GM19023 (cell line): ENCODE data around the gene CNTNAP4.

Source experiments
- ATAC-seq: cut with Tn5 transposase; IDR thresholded peaks from one replicate; pipeline ENCODE4 v1.9.1; 2021; ENCODE audit warnings: mild to moderate bottlenecking, moderate library complexity; ENCODE audit not compliant: unreplicated experiment

Gene CNTNAP4

DNA sequence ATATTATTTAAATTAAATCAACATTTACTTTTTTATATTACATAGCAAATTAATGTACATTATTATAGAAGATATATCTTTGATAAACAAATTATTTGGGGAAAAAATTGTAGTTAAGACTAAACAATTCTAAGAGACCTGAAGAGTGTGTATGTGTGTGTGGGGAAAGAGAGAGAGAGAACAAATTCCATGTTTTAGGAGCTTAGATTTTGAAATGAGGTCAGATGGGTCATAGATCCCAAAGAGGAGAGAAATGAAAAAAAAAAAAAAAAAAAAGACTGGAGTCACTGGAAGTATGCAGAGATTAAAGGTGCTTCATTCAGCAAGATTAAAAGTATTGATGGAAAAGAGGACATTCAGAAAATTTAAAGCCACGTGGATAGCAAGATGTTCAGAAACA is 206.8 kb downstream of the CNTNAP4 start:
- ATAC-seq = no peak

DNA sequence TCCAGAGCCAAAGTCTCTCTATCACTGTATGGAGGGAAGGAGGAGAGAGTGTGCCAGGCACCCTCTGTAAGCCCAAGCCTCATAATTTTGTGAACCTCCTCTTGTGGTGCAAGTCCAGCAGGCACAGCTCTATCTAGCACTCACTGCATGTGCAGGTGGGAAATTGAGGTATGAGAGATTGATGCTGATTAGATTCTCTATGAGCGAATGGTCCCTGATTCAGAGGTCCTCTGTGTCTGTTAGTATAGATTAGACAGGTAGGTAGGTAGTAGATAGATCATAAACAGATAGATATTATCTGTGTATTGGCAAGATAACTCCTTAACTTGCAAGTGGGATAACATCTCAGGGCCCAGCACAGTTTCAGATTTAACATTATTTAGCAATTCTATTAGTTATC is 209.5 kb downstream of the CNTNAP4 start:
- ATAC-seq = no peak

DNA sequence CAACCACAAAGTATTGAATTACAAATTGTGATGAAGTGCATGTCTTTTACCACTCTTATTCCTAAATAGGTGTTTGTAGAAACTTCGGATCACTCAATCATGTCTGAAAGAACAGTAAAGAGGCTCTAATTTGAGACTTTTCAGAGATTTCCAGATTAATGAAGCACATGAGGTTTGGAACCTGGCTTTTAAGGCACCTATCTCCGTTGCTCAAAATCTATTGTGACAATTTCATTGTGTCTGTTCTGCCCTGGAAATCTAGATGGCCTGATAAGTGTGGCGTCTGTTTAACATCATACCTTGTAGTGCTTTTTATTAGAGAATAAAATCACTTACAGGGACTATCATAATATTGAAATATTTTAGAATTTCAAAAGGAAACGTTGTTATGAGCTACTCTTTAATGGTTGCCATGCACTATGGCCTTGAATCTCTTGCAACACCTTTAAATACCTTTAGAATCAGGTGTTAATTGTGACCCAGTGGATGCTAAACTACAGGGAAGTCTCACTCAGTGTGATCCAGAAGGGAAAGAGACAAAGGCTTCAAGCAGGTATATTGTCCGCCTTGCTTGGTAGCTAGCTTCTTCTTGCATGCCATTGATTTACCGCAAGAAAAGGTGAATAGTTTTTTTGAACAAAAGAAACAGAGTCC is 210.3 kb downstream of the CNTNAP4 start:
- no peak for ATAC-seq

DNA sequence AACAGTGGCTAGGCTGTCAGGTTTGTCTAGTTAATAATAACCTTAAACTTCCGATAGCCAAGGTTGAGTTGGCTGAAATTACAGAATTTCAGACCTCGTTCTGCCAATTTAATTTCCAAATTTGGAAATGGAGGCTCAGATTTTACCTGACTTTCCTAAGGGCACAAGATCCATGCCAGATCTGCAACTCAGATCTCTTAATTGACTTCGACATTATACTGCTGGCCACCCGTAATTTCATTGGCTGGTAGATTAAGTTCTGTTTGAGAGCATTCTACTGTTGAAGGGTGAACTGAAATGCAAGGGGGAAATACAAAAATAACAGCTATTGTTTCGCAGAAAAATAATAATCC is 210.8 kb downstream of the CNTNAP4 start:
- no peak for ATAC-seq

DNA sequence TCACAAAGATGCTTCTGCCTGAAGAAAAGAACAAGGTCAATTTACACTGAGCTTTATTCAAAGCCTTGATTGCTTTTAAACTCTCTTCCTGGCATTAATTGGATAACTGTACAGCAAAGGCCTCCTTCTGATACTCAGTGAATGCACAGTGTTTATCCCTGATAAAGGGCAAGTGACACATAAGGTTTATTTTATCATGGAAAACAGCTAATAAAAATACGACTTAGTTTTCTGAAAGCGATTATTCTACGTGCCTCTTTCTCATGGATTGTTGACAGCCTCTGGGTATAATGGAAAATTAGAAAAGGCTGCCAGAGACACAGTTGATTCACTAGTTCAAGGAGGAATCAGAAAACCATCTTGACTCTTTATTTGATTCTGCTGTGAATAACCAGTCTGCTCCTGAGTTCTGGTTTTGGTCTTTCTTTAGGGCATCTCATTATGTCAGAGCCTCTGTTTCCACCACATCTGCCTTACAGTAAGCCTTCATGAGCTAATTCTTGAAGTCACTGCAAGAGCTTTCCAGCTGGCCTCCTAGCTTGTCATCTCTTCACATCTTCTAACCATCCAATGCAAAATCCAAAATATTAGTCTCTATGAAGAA is 212.9 kb downstream of the CNTNAP4 start:
- no peak for ATAC-seq

DNA sequence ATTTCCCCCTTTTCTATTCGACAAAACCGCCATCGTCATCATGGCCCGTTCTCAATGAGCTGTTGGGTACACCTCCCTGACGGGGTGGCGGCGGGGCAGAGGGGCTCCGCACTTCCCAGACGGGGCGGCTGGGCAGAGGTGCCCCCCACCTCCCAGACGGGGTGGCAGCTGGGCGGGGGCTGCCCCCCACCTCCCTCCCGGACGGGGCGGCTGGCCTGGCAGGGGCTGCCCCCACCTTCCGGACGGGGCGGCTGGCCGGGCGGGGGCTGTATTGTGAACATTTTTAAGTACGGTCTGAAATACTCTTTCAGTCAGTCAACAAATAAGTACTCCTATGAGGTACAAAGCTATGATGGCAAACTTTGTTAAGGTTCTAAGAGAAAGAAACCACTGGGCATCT is 222.8 kb downstream of the CNTNAP4 start:
- no peak for ATAC-seq

DNA sequence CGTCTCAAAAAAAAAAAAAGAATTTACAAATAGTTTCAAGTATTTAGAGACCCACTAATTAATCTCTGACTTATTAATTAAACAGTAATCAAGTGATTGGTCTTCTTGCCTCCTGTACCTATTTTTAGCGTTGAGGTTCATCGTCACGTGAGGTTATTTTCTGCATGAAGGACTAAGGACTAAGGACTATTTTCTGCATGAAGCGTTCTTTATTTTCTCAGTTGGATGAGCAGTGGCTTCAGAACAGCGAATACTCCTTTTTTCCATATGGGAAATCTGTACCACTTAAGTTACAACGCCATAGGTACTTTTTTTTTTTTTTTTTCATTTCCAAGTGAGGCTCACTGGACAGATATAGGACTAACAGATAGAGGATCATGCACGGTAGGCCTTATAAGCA is 224.9 kb downstream of the CNTNAP4 start:
- no peak for ATAC-seq

DNA sequence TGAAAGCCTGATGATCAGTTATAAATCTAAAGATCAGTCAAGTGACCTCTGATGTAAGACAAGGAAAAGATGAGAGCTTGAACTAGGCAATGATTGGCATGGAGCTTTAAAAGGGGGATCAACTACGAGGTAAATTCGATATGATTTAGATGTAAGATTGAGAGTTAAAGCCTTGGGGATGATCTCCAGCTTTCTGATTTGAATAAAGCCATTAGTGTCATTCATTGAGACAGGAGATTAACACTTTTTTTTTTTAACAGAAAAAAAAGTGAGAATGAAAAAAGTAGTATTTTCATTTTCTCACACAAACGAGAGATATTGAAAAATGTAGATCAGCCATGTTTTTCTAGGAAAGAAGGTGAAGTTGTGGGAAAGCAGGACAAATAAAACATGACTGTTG is 225.4 kb downstream of the CNTNAP4 start:
- no peak for ATAC-seq

DNA sequence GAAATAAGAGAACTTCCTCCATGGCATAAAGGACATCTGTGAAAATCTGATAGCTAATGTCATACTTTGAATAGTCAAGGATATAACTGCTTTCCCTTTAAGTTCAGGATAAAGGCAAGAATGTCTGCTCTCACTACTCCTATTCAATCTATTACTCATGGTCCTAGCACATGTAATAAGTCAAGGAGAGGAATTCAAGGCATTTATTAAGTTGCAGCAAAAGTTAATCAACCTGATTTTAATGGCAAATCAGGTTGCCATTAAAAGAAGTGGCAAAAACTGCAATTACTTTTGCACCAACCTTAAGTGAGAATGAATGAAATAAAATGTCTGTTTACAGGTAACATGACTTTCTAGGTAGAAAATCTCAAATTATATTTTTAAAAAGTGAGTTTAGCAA is 225.9 kb downstream of the CNTNAP4 start:
- ATAC-seq = no peak

DNA sequence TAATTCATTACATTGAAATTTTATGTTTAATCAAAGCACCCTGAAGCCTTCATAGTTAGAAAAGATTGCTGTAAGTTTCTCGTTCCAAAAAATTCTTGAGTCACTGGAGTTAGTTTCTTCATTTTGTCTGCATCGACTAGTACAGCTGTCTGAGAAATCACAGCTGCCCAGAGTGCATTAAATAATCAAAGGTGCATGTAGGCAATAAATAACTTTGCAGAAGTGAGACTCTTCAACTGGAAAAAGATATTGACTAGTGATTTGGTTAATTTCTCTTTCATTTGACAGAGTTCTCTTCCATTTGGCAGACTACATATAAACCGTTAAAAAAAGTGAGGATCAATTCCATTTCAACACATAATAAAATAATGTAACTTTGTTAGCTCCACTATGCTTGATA is 234.0 kb downstream of the CNTNAP4 start:
- no peak for ATAC-seq

DNA sequence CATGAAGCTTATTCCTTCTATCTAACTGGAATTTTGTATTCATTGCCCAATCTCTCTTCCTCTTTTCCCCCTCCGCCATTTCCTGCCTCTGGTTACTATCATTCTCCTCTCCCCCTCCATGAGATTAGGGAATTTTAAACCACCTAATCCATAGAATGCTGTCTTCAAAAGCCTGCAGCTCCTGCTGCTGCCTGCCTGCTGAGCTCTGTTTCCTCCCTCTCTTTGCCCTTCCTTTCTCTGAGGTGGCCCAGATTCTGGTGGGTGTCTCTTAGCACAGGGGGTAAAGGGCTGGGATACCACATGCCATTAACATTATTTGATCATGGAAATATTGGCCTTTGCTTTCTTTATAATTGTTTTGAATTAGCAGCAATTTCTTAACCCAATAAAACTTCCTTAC is 241.6 kb downstream of the CNTNAP4 start:
- ATAC-seq = no peak

DNA sequence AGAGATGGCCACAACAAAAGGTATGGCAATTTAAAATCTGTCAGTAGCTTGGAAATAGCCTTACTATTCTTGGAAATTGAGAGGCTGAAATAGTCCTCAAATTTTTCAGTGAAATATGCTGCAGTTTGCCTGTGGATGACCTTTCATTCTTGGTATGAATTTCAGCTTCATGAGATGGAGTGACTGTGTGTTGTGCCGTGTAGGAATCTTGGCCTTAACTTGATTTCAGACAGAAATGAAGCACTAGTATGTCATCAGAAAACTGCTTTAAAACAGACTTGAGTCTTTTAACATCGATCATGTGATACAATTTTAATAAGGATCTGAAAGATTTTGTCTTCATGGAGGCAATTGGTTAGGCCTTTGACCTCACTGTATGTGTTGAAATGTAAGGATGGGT is 247.2 kb downstream of the CNTNAP4 start:
- no peak for ATAC-seq

DNA sequence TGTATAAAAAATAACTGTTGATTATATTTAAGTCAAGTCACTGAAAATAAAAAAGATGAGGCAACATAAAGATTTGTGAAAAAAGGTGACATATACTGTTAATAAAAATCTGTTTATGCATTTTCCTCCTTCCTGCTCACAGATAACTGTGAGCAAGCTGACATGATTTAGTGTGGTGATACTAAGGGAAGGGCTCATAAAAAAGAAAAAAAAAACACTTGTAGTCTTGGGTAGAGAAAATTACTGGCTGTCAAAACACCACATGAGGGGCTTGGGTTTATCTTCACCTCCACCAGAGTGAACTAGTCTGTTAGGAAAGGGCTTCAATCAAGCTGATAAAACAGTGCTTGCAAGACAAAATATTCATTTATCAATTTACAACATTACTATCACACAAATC is 247.6 kb downstream of the CNTNAP4 start:
- ATAC-seq = no peak

DNA sequence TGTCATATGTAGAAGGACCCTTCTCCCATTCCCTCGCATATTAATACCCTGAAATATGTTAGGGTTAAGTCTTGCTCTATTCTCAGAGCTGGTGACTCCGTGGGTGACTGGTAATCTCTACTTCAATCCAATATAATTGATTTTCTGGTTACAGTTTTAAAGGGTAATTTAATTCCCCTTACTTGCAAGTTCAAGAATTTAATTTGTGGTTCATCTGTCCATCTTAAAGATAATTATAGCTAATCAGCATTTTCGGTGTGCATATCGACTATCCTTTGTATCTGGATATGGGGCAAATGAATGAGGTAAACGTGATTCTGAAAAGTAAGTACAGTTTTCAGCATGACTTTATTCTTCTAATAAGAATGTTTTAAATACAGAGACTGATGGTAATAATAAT is 250.0 kb downstream of the CNTNAP4 start:
- ATAC-seq = no peak

DNA sequence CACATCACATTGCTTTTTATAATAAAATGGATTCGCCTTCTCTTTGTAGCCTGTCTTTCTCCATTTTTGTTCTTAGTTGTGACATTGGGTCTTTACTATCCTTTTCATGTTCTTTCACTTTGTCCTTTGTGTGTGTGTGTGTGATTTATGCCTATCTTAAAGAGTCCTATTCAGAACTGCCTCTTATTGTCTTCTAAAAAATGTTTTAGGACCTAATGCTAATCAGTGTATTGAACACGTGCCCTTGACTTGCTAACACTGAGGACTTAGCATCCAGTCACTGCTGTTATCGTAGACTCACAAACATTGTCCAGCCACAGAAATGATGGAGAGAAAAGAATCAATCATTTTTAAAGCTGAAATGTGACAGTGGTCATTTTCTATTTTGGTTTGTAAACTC is 251.9 kb downstream of the CNTNAP4 start:
- ATAC-seq = no peak

DNA sequence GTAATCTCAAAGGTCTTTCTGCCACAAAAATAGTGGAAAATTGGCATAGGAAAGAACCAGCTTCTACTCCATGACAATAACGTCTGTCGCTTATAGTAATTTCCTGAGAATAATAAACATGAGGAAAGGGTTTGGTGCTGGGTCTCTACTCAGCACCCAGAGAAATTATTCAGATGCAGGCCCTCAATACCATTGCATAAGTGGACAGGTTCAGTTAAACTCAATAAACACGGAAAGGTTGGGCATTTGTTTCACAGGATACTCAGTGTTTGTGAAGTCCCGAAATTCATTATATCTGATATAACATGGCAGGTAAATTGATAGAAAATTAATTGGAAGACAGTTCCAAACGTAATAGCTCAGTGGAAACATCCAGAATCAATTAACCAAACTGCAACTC is 254.0 kb downstream of the CNTNAP4 start:
- ATAC-seq = no peak

DNA sequence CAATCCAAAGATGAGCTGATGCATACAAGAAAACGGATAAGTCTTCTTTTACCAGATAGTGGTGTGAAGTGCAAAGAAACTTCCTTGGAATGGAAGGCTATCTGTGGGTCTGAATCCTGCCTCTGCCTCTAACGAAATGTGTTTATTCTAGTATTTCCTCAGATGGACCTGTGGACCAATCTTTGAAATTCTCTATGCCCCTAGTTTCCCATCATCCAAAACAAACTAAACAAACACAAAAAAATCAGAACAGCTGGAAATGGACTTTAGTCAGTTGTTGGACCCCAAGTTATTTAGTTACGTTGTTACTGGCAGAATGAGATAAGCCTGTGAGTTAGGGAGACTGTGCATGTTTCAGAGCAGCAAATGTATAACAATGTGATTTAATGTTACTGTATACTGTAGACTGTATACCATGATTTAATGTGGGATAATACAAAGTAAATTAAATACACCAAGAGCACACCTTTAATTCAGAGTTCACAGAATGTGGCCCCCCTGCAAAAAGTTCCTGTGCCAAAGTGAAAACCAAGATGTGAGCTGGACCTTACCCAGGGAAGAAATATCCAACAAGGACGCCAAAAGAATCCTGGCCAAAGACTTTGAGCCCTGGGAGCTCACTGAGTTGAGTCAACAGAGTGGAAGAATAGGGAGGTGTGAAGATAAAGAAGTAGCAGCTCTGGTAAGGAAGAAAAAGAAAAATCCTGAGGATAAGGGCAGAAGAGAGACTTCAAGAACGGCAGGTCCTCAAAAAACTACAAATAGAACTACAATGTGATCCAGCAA is 255.2 kb downstream of the CNTNAP4 start:
- no peak for ATAC-seq

DNA sequence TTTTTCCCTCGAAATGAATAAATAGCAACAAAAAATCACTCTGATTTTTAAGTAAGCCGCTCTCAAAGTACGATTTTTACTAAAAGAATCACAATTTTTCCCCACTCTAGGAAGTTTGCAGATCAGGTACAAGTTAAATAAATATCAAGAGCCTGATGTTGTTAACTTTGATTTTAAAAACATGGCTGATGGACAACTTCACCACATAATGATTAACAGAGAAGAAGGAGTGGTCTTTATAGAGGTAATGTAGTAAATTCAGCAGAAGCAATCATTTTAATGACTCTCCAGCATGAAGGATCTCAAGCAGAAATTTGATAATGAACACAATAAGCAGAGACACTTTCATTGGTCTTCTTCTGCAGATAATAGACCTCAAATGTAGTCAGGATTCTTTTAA is 262.4 kb downstream of the CNTNAP4 start:
- no peak for ATAC-seq

DNA sequence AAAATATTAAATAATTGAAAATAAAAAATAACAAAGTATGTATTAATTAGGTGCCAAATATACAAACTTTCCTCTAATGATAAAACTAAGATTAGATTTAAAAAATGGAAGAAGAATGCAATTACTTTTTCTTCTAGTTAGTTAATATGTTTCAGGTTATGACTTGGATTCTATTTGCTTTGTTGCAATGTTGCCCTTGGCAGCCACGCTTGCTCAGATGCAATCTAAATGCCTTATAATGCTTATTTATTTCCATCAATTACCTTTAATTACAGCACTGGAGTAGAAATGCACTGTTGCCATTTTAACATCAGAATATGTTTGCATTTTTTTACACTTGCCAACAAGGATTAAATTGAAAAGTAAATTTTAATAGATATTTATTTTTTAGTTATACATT is 263.9 kb downstream of the CNTNAP4 start:
- no peak for ATAC-seq

DNA sequence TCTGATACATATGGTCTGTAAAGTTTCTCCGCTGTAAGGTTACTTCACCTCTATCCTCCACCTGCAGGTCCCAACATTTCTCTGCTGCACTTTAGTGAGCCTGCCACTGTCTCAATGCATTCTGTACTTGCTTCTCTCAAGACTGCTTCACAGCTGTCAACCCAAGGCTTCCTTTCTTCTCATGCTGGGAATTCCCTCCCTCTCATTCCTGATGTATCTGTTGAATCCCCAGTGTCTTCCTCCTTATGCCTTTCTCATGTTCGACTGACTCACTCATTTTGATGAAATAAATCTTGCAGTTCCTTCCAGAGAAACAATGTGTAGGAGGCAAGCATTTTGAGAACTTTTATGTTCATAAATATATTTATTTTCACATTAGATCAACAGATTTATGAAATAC is 288.3 kb downstream of the CNTNAP4 start:
- ATAC-seq = no peak

DNA sequence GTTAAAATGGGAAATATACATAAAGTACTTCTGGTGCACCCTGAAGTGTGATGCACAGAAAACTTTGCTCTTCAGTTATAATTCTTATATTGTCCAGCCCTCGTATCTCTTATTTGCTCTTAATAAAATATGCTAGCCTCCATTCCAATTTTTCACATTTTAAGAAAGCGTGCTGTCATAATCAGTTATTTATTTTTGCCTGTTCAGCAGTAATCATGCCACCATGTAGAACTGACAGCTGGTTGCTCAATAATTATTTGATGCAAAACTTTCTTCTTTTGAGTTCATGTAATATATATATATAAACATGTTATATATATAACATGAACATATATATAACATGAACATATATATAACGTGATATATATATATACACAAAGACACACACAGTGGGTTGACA is 294.6 kb downstream of the CNTNAP4 start:
- no peak for ATAC-seq

DNA sequence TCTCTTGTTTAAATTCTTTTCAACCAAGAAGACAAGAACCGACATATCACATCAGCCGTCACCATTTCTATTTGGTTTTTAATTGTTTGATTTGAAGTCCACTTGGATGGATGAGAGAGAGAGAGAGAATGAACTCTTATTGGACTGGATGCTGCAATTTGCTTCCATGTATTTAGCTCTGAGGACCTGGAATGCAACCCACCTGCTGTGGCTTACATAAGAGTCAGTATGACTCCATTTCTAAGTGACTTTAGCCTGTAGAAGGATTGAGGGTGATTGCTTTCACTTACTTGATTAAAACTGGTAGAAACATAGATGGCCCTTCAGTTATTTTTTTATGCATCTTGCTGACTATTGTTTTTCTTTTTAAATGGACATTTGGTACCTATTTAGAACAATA is 296.1 kb downstream of the CNTNAP4 start:
- ATAC-seq = no peak
